Stomach (tissue), 4 donors: ENCODE results near the gene ERO1B.

ENCODE experiments used
- POLR2A ChIP-seq, 4 donors: fragments of 450-650 bp; IDR thresholded peaks; one replicate each; pipeline ENCODE4 v1.6.1; 2016; ENCODE audit warnings: antibody characterized with exemption in 4 of 4, control low read depth in 2 of 4, mild to moderate bottlenecking in 1 of 4, moderate library complexity in 1 of 4
- POLR2AphosphoS5 ChIP-seq, 3 donors: sonication (generic); formaldehyde crosslinking; IDR thresholded peaks; one replicate each; pipeline ENCODE4 v1.6.1; 2016; ENCODE audit warnings: antibody characterized with exemption in 3 of 3
- TF ChIP-seq, protein P1 (sequence below), 7 experiments: fragments of 450-650 bp in 4 of 7; fragments of 200-600 bp in 3 of 7; sonication (generic) in 3 of 7; IDR thresholded peaks; one replicate each; pipeline ENCODE4 v1.5.1; 2016 to 2019; ENCODE audit warnings: antibody characterized with exemption in 7 of 7, control low read depth in 2 of 7, mild to moderate bottlenecking in 1 of 7

DNA sequence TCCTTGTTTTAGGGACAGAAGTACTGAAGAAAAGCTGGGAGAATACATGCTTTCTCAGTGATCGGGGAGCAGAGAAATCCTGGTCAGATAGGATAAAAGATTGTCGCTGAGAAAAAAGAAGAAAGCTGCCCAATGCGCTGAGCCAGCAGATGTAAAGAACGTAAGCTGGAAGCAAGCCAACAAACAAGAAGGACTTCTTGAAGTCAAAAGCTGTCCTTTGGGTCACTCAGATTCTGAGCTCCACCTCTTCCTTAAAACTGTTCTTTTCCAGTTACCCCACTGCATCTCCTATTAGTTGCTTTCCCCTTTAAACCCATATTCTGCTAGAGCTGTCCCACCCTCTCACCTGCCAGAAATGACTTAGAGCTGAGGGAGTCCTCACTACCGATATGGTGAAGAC lies 74.6 kb downstream of the ERO1B start:
- TF ChIP-seq POLR2A (IDR thresholded peaks at IDR 0.05) (no peak), POLR2AphosphoS5 (IDR thresholded peaks at IDR 0.05) (no peak)
- TF ChIP-seq, protein P1, sequence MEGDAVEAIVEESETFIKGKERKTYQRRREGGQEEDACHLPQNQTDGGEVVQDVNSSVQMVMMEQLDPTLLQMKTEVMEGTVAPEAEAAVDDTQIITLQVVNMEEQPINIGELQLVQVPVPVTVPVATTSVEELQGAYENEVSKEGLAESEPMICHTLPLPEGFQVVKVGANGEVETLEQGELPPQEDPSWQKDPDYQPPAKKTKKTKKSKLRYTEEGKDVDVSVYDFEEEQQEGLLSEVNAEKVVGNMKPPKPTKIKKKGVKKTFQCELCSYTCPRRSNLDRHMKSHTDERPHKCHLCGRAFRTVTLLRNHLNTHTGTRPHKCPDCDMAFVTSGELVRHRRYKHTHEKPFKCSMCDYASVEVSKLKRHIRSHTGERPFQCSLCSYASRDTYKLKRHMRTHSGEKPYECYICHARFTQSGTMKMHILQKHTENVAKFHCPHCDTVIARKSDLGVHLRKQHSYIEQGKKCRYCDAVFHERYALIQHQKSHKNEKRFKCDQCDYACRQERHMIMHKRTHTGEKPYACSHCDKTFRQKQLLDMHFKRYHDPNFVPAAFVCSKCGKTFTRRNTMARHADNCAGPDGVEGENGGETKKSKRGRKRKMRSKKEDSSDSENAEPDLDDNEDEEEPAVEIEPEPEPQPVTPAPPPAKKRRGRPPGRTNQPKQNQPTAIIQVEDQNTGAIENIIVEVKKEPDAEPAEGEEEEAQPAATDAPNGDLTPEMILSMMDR (IDR thresholded peaks at IDR 0.05), result no peak
